ENCODE data around the gene LOX.

- TF ChIP-seq CTCF (IDR thresholded peaks at IDR 0.05; ENCODE audit: insufficient read depth, low read depth, low read length) (no peak), EZH2 (IDR thresholded peaks at IDR 0.05; ENCODE audit: insufficient read depth, low read length) (no peak)
Measured at GRCh38 chr5:122077366-122078115, 518 bp downstream of the LOX start.

Measured in astrocyte (in vitro differentiated cells and primary cell).